GM19467 (cell line): Measurements from ENCODE around the gene ANTXR1.

Experiments
- ATAC-seq: cut with Tn5 transposase; IDR thresholded peaks from one replicate; pipeline ENCODE4 v1.9.1; 2021; ENCODE audit warnings: mild to moderate bottlenecking, moderate library complexity; ENCODE audit not compliant: unreplicated experiment

The ANTXR1 gene

GRCh38 chr2:69092857-69093256, 79.9 kb downstream of the ANTXR1 start:
- no peak for ATAC-seq

- no peak for ATAC-seq
These were observed 82.3 kb downstream of the ANTXR1 start for GRCh38 chr2:69095305-69095704.

DNA sequence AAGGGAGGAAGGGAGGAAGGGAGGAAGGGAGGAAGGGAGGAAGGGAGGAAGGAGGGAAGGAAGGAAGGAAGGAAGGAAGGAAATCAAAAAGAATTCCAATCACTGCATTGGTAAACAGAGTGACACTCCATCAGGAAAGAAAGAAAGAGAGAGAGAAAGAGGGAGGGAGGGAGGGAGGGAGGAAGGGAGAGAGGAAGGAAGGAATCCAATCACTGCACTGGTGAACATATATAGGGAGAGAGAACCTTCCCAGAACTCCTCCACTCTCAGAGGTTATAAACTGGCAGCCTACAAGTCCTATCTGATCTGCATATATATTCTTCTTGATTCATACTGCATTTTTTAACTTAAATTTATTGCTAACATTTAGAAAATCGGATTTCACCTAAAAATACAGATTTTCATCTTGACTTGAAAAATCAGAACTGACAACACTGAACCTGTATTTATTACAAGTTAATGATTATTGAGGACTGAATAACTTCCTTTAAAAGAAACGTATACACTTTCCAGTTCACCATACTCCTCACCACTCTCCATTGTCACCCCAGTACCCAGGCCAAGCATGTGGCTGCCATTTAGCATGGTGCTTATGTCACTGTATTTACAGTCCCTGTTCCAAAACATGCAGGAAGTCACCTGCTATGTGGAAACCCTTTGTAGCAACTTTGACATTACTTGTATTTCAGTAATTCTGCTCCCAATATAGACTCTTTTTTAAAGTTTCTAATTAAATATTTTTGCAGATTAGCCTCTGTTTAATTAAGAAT, 83.5 kb downstream of the ANTXR1 start:
- ATAC-seq: no peak

DNA sequence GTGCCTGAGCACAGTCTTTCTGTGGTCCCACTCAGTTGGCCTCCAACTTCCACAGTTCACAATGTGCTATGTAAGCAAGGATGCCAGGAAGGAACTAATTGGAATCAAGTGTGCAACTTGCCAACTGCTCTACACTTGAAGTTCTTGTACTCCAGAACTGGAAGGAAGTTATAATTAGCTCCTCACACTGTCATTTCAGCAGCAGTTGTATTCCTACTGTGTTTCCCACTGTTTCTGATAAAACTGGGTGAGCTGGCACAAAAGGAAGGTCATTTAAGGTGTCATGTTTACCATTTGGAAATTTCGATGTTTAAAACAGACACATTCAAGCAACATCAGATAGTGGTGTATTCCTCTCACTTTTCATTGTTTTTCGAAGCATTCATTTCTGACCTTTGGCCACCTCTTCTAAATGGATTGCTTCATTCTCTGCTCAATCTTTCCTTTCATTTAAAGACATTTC, 84.2 kb downstream of the ANTXR1 start:
- ATAC-seq: no peak

- ATAC-seq: no peak
These were observed 85.1 kb downstream of the ANTXR1 start for GRCh38 chr2:69097891-69098655.

- no peak for ATAC-seq
These were observed 86.6 kb downstream of the ANTXR1 start for GRCh38 chr2:69099541-69099940.

DNA sequence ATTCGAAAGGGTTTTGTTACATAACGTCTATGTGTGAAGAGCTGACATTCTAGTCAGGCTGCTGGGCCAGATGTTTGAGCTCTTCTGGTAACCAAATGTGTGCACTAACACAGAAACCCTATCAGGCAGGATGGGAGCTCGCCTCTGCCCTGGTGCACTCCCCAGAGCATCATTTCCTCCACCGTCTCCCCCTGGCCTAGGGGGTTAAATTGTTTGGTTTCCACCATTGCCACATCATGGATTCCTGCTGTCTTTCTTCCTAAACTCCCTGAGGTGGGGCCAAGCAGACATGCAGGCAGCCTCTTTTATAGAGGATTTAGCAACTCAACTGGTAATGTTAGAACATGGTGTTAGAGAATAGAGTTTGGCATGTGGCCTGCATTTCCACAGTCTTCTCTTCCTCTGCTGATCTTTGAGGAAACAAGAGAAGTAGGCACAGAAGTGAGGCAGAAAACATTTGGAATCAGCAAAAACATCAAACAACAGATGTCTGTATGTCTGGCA, 87.3 kb downstream of the ANTXR1 start:
- no peak for ATAC-seq

GRCh38 chr2:69102041-69102593, 89.1 kb downstream of the ANTXR1 start:
- no peak for ATAC-seq

- ATAC-seq: no peak
These were observed 90.4 kb downstream of the ANTXR1 start for GRCh38 chr2:69103419-69103818.

- no peak for ATAC-seq
These were observed 91.3 kb downstream of the ANTXR1 start for GRCh38 chr2:69104261-69104660.

GRCh38 chr2:69109255-69109654, 96.3 kb downstream of the ANTXR1 start:
- ATAC-seq: no peak

- ATAC-seq: no peak
These were observed 98.1 kb downstream of the ANTXR1 start for GRCh38 chr2:69111076-69111475.

GRCh38 chr2:69113627-69114026, 100.6 kb downstream of the ANTXR1 start:
- no peak for ATAC-seq

GRCh38 chr2:69114534-69114933, 101.6 kb downstream of the ANTXR1 start:
- no peak for ATAC-seq

- ATAC-seq: no peak
These were observed 103.5 kb downstream of the ANTXR1 start for GRCh38 chr2:69116438-69116837.

DNA sequence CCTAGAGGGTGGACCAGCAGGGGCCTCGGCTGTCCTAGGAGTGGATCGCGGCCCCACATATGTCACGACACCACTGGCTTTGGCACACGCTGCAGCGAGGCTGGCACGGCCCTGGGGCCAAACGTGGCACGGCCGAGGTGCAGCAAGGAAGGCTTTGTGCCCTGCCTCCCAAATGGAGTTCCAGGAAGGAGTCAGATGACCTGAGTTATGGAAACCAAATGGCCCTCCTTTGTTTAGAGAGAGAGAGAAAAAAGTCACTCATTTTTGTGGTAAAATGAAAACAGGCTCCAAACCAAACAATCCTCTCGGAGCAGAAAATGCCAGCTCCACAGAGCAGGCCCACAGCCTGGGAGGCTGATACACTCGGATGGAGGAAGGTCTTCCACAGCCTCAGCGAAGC, 105.6 kb downstream of the ANTXR1 start:
- ATAC-seq: no peak

- ATAC-seq: no peak
These were observed 106.3 kb downstream of the ANTXR1 start for GRCh38 chr2:69119104-69119894.

- ATAC-seq: no peak
These were observed 109.3 kb downstream of the ANTXR1 start for GRCh38 chr2:69122271-69122670.

- ATAC-seq: no peak
These were observed 110.2 kb downstream of the ANTXR1 start for GRCh38 chr2:69123182-69123581.

GRCh38 chr2:69124343-69124742, 111.4 kb downstream of the ANTXR1 start:
- ATAC-seq: no peak

- ATAC-seq: no peak
These were observed 112.8 kb downstream of the ANTXR1 start for GRCh38 chr2:69125816-69126215.
